HL-60 (cell line): ENCODE data around the gene ATP8B4.

ENCODE experiments used
- GABPA ChIP-seq: IDR thresholded peaks from 2 replicates; pipeline ENCODE4 v1.6.1; 2012; ENCODE audit warnings: low read depth
- POLR2AphosphoS5 ChIP-seq: IDR thresholded peaks from 2 replicates; pipeline ENCODE4 v1.6.1; 2012; ENCODE audit warnings: low read depth
- SPI1 ChIP-seq: IDR thresholded peaks from 2 replicates; pipeline ENCODE4 v1.6.1; 2012; ENCODE audit warnings: low read depth, mild to moderate bottlenecking, borderline replicate concordance
- TF ChIP-seq, protein P1 (sequence below): IDR thresholded peaks from one replicate; pipeline ENCODE4 v1.5.1; 2011; ENCODE audit warnings: low read length, control low read depth, inconsistent platforms; ENCODE audit not compliant: insufficient read depth
- TF ChIP-seq, protein P2 (sequence below): IDR thresholded peaks from 2 replicates; pipeline ENCODE4 v1.6.1; 2012; ENCODE audit warnings: low read depth; ENCODE audit not compliant: insufficient replicate concordance

DNA sequence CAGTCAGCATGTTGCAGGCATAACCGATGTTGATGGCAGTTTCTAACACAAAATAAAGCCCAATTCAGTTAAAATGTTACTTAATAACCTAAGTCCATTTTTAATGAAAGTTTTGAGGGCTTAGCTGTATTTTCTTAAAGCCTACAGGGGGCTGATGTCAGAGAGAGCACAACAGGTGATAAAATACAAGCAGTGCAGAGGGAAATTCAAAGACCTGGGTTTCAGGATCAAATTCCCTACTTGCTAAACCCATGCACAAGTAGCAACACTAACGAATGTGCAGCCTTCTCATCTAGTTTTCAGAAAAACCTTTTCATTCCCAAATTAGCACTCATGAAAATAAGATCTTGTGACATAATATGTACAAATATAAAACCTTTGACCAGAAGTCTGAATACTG is 202.0 kb downstream of the ATP8B4 start:
- TF ChIP-seq POLR2AphosphoS5 (no peak), SPI1 (no peak), GABPA (no peak)
- TF ChIP-seq, protein P1, sequence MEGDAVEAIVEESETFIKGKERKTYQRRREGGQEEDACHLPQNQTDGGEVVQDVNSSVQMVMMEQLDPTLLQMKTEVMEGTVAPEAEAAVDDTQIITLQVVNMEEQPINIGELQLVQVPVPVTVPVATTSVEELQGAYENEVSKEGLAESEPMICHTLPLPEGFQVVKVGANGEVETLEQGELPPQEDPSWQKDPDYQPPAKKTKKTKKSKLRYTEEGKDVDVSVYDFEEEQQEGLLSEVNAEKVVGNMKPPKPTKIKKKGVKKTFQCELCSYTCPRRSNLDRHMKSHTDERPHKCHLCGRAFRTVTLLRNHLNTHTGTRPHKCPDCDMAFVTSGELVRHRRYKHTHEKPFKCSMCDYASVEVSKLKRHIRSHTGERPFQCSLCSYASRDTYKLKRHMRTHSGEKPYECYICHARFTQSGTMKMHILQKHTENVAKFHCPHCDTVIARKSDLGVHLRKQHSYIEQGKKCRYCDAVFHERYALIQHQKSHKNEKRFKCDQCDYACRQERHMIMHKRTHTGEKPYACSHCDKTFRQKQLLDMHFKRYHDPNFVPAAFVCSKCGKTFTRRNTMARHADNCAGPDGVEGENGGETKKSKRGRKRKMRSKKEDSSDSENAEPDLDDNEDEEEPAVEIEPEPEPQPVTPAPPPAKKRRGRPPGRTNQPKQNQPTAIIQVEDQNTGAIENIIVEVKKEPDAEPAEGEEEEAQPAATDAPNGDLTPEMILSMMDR, result no peak
- TF ChIP-seq, protein P2, sequence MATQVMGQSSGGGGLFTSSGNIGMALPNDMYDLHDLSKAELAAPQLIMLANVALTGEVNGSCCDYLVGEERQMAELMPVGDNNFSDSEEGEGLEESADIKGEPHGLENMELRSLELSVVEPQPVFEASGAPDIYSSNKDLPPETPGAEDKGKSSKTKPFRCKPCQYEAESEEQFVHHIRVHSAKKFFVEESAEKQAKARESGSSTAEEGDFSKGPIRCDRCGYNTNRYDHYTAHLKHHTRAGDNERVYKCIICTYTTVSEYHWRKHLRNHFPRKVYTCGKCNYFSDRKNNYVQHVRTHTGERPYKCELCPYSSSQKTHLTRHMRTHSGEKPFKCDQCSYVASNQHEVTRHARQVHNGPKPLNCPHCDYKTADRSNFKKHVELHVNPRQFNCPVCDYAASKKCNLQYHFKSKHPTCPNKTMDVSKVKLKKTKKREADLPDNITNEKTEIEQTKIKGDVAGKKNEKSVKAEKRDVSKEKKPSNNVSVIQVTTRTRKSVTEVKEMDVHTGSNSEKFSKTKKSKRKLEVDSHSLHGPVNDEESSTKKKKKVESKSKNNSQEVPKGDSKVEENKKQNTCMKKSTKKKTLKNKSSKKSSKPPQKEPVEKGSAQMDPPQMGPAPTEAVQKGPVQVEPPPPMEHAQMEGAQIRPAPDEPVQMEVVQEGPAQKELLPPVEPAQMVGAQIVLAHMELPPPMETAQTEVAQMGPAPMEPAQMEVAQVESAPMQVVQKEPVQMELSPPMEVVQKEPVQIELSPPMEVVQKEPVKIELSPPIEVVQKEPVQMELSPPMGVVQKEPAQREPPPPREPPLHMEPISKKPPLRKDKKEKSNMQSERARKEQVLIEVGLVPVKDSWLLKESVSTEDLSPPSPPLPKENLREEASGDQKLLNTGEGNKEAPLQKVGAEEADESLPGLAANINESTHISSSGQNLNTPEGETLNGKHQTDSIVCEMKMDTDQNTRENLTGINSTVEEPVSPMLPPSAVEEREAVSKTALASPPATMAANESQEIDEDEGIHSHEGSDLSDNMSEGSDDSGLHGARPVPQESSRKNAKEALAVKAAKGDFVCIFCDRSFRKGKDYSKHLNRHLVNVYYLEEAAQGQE, result no peak
